Amygdala (tissue), 56 donors: ENCODE measurements around the gene TFR2.
"Not testable (repeated sequence)": the region's sequence is repeated elsewhere in the genome, so short reads cannot be mapped to it uniquely, and the experiment has no call there.

ENCODE experiments used
- DNase-seq, 56 donors: peaks; one replicate each; lab custom pipeline; 2025; lab: John Stamatoyannopoulos, UW

The TFR2 gene

DNA sequence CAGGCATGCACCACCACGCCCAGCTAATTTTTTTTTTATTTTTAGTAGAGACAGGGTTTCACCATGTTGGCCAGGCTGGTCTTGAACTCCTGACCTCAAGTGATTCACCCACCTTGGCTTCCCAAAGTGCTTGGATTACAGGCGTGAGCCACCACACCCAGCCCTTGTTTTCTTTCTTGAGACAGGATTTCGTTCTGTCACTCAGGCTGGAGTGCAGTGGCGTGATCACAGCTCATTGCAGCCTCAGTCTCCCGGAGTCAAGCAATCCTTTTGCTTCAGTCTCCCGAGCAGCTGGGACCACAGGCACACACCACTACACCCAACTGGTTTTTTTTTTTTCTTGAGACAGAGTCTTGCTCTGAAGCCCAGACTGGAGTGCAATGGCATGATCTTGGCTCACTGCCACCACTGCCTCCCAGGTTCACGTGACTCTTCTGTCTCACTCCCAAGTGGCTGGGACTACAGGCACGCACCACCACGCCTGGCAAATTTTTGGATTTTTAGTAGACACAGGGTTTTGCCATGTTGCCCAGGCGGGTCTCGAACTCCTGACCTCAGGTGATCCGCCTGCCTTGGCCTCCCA lies 20.9 kb upstream of the TFR2 start:
- not testable (repeated sequence) for DNase-seq

DNA sequence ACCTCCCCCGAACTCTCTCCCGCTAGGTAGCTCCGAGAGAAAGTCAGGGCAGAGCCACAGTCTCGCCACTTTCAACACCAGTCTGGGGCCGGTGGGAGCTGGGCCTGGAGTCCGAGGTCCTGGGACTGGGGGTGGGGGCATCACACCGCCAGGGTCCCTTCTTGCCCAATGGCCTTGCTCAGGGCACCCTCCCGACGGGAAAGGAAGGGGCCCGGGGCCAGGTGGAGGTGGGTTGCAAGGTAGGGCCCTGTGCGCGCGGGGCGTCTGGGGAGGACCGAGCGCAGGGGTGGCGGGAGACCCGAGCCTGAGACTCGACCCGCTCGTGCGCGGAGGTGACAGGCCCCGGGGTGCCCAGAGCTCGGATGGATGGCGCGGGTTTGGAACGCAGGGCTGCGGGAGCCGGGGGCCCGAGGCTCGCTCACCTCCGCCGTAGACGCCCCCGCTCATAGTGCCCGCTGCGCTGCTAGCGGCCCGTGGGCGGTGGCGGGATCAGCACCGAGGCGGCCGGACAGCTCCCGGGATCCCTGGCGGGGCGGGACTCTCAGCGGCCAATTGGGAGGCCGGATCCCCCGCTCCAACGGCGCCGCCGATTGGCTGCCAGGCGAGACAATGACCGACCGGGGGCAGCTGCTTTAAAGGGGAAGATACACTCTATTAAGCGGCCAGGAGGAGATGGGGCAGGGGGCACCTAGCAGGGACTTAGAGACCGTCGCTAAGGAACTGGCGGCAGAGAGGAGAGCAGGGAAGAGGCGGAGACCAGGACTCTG lies 14.7 kb upstream of the TFR2 start, which contains the start of gene ACTL6B:
ACTL6B (minus strand) TSS at position 541 of the 767 bp plus-strand sequence; CDS start at position 447, 94 bp downstream.
- peak in 50 of 56 donors; percentile 13 to 80 (median 50) for DNase-seq

DNA sequence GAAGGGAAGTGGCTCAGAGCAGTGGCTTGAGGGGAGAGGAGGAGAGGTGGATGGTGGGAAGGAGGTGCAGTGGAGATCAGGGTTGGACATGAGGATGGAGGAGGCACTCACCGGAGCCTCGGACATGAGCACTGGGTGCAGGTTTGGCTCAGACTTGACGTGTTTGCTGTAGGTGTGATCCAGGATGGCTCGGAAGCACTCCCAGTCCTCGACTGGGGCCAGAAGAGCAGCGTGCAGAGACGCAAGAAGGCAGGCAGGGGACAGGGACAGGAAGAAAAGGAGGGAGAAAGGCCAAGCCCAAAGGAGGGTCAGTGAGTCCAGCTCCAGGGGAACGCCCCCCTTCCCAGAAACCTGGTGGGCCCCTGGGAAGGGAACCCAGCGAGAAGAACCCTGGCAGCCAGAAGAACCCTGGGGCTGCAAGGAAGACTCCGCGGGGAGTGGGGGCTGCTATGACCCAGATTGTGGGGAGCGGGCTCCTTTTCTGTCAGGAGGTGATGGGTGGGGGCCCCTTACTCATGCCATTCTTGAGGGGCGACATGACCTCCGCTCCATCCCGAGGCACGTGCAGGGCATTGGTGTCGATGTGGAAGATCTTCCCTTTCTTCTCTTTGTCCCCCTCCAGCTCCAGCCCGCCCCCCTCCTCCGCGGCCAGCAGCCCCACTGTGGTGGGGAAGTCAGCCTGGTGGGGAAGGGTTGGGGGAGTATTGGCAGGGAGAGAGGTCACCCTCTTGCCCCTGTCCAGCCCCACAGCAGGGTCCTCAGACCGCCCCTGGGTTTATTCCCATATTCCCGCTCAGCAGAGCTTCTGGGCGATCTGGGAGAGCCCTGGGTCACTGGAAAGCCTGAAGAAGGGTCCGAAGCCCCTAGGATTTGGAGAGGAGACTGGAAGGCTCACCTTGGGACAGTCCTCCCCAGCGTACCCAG lies 13.8 kb upstream of the TFR2 start:
- DNase-seq, result no peak

DNA sequence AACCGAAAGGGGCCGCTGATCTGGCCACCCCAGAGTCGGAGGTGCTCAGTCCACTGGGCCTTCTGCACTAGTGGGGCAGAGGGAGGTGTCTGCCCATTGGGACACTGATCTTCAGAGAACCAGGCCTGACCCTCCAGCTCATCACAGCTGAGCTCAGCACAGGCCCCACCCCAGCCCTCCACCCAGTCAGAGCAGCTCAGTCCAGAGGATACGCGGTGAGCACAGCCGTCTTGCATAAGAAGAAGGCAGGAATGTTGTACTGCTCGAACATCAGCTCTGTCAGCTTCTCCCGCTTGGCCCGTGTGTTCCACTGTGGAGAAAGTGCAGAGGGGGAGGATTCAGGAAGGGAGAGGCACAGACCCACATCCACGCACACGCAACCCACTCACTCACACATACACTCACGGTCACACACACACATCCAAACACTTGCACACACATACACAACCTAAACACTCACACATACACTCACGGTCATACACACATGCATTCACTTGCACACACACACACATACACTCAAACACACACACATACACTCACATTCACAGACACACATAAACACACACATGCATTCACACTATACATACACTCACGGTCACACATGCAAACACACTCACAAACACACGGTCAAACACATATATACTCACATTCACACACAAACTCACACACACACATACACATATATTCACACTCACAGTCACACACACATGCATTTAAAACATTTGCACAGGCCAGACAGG lies 8.6 kb upstream of the TFR2 start:
- no peak for DNase-seq

DNA sequence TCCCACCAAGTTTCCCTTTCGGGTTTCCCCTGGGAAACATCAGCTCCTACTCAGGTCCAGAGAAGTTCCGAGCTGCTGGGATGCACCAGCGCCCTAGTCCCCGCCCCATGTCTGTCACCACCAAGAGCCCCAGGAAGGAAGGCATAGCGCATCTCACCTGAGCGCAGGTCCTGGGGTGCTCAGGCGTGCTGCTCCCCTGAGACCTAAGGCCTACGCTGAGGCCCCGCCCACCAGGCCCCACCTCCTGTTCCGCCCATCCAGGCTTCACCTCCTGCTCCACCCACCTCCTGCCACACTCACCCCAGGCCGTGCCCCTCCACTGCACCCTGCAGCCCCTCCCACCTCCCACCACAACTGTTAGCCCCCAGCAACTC lies 1.2 kb upstream of the TFR2 start:
- DNase-seq, result no peak

DNA sequence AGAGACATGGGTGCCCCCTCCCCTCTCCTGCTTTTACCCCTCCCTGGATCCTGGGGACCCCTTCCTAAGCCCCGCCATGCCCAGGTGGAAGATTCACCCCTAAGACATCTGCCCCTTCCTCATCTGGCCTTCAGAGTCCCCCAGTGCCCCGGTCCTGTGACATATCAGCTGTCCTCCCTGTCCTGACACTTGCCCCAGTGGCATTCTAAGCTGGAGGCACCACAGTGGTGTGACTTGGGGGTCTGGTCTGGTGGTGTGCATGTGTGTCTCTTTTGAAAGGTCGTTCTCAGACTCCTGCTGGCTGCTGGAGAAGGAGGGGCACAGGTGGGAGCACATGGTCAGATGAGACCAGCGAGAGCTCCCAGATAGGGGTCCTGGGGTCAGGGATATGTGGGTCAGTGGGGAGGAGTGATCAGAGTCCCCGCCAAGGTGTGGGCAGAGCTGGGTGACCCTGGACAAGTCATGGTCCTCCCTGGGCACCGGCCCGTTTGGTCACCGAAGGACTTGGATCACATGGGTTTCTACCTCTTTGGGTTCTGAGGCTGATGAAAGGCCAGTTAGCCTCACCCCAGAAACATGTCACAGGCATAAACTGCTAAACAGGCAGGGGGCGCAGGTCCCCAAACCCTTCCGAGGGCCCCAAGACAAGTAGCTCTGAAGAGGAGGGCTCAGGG lies 645 bp upstream of the TFR2 start:
- peak in 1 of 56 donors; percentile 10 for DNase-seq

DNA sequence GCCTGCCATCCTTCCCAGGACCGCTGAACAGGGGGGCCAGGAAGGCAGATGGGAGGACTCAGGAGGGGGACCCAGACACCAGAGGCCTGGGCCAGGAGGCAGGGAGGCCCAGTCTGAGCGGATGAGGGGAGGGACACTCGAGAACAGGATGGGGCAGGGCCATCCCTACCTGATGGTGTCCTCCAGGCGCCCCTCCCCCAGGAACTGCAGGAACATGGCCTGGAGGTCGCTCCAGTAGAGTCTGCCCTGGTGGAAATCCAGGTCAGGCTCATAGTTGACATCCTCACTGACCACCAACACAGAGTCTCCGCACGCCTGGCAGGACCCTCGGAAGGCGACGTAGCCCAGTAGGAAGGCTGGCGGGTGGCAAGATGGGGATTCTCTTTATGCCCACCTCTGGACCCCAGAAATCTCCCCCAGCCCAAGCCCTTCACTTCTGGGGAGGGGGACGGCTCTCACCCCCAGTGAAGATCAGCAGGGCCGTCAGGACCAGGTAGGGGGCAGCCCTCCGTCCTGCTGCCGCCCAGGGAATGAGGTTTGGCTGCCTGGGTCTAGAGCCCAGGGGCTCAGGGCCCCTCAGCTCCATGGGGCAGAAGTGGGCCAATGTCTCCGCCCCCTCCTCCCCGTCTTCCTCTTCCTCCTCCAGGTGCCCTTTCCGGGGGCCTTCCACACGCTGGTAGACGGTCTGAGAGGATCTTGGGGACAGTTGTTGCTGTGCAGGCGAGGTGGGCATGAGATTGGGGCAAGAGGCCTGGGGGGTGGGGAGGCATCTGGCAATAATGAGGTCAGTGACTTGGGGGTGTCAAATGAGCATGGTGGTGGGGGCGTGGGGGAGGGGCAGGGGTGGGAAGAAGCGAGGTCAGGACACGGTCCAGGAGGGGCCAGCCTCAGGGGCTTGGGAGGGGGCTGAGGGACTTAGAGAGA lies 573 bp downstream of the TFR2 start:
- DNase-seq, result no peak

DNA sequence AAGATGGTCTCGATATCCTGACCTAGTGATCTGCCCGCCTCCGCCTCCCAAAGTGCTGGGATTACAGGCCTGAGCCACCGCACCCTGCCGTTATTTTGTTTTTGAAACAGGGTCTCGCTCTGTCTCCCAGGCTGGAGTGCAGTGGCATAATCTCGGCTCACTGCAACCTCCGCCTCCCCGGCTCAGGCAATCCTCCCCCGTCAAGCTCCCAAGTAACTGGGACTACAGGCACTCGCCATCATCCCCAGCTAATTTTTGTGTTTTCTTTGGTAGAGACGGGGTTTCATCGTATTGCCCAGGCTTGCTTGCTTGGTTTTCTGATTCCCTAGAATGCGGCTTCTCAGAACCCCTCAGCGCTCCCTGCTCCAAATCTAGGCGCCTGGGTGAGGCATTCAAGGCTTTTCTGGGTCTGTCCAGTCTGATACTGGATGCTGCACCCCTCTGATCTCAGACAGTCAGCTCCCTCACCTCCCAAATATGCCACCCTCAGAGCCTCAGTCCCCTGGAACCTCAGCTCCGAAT lies 1.3 kb downstream of the TFR2 start:
- no peak for DNase-seq

DNA sequence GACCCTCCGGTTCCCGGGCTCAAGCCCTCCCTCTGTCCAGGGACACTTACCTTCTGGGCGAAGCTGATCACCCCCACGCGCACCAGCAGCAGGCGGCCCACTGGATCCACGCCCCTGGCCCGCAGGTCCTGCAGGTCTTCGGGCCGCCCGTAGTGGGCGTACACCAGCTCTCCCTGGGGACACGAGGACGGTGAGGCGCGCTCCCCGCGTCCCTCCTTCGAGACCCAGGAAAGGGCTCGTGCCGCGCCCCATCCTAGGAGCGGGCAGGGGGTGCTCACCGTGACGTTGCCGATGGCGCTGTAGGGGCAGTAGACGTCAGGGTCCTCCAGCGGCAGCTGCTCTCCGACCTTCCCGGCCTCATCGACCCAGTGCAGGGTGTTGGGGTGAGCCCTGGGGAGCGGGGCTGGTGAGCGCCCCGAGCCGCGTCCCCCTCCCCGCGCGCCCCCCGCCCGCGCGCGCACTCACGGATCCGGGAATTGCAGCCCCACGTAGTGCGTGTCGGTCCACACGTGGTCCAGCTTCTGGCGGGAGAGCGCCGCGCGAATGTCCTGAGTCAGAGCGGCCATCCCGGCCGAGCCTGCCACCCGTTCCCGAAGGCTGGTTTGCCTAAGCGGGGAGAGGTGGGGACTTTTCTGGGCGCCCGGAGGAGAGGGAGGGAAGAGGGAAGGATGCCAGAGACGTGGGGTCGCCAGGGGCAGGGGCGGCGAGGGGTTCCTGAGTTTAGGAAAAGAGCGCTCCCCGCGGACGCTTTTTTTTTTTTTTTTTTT lies 8.2 kb downstream of the TFR2 start:
- DNase-seq, result peak in 19 of 56 donors; percentile 3 to 46 (median 13)

DNA sequence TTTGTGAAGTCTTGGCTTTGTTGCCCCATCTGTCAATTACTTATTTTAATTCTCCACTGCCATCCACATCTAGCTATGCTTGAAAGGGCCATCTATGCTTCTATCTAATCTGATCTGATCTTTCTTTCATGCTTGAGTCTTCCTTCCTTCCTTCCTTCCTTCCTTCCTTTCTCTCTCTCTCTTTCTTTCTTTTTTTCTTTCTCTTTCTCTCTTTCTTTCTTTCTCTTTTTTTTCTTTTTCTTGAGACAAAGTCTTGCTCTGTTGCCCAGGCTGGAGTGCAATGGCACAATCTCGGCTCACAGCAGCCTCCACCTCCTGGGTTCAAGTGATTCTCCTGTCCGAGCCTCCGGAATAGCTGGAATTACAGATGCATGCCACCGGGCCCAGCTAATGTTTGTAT lies 11.3 kb downstream of the TFR2 start:
- DNase-seq, result no peak

DNA sequence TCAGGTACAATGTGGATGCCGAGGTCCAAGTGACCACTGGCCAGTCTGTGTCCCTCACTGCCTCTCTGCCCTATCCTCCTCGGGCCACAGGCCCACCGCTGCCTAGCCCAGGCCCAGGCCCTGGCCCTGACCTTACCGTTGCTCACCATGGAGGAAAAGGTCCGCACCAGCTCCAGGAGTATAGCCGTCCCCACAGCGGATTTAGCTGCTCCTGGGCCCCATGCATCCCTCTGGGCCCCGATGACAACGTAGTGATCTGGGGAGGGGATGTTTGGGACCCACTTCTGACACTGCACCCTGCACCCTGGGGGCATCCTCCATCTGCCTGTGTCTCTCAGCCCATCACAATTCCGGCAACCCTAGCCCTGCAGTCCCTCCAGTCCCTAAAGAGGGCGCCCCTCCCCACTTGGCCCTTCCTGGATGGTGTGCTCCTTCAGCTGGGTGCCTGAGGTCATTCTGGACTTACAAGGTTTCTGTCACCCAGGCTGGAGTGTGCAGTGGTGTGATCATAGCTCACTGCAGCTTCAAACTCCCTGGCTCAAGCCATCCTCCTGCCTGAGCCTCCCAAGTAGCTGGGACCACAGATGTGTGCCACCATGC lies 12.1 kb downstream of the TFR2 start:
- no peak for DNase-seq

DNA sequence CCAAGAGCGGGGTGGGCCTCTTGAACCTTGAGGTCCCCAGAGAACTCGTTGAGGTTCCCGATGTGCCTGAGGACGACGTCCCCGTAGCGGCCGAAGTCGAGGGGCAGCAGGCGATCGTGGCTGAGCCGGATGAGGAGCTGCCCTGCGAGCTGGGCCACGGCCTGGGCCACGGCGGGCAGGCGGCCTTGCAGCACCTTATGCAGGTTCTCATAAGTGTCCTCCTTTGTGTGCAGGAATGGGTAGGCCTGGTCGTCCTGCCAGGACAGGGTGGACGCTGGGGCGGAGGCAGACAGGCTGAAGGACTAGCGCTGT lies 14.2 kb downstream of the TFR2 start:
- DNase-seq, result no peak

DNA sequence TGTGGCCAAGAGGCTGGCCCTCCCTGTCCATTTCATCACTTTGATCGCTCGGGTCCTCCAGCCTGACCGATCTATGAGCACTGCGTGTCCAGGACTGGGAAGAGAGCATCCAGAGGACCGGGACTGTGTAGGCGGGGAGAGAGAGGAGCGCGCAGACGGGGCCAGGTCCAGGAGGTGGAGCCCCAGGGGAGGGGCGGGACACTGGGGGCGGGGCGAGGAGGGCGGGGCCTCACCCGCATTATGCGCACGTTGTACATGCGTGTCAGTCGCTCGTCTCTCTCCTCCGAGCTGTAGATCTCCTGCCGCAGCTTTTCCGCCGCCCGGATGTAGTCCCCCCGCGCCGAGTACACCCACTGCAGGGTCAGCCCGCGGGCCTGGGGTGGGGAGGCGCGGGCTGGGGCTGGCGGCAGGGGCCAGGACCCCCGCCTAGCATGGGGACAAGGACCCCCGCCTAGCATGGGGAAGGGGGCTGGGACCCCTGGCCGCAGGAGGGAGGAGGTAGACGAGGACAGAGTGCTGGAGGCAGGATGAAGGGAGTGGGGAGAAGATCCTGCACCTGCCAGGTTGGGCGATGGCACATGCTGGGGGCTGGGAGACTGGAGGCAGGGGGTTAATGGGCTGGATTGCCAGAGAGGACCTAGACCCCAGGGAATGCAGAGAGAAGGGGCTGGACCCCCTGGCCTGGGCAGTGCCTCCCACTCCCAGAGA lies 14.7 kb downstream of the TFR2 start:
- peak in 44 of 56 donors; percentile 5 to 72 (median 45) for DNase-seq

DNA sequence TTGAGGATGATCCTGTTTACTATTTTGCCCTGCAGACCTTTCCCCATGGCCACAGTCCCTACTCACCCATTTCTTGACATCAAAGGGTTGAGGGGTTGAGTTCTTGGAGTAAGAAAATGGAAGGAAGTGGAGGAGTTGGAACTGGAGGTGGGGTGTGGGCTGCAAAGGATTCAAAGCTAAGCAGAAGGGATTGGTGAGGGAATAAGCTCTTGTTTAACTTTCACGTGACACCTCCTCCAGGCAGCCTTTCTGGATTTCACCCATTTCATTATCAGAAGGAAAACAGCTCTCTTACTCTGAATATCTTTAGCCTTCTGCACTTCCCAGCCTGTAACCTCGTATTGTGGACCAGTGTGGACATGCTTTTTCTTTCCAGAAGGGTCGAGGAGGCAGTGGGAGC lies 15.3 kb downstream of the TFR2 start:
- no peak for DNase-seq

DNA sequence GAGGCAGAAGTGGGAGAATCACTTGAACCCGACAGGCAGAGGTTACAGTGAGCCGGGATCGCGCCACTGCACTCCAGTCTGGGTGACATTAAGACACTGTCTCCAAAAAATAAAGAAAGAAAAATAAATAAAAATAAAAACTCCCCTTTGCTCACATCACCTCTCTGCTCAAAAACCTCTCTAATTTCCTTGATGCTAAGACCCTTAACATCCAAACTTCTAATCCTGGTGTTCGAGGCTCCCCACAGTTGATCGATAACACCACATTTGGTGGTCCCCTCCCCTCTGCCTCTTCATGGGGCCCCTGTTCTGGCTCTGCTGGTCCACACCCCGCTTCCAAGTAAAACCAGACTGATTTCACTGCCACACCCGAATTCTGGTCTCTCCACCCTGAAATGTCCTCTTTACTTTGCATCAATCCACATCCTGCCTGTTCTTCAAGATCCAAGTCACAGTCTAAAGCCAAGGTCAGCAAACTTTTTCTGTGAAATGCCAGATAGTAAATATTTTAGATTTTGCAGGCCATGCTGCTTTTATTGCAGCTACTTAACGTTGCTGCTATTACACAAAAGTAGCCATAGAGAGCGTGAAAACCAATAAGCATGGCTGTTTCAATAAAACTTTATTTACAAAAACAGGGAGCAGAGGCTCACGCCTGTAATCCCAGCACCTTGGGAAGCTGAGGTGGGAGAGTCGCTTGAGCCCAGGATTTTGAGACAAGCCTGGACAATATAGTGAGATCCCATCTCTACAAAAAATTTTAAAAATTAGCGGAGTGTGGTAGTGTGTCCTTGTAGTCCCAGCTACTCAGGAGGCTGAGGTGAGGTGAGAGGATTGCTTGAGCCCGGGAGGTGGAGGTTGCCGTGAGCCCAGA lies 17.2 kb downstream of the TFR2 start:
- DNase-seq, result no peak

DNA sequence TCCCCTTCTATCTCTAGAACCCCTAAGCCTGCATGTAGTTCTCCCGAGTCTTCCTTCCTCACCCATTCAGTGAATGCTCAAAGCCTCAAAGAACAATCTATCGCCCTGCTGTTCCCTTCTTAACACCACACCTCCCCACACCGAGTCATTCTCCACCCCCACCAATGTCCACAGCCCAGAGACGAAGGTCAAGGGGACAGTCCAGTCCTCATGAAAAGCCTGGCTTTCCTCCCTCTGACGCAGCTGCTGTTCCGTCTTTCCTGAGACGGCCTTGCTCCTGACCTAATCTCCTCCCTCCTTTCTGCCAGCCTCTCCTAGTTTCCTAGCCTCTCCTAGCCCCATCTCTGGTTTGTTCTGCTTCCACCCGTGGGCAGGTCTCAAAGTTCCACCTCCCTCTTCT lies 19.8 kb downstream of the TFR2 start:
- no peak for DNase-seq
